ENCODE results near the gene CNR1.

CNR1 gene

GRCh38 chr6:88143421-88144157, 22.6 kb downstream of the CNR1 start:
- no peak for DNase-seq (ENCODE audit: low read depth in 2 of 2)

- DNase-seq (ENCODE audit: low read depth in 2 of 2): no peak
Measured at GRCh38 chr6:88142297-88142668, 23.9 kb downstream of the CNR1 start.

- DNase-seq (ENCODE audit: low read depth in 2 of 2): no peak
Measured at GRCh38 chr6:88141561-88142296, 24.4 kb downstream of the CNR1 start.

GRCh38 chr6:88137915-88138314, 28.2 kb downstream of the CNR1 start:
- no peak for DNase-seq (ENCODE audit: low read depth in 2 of 2)

- no peak for DNase-seq (ENCODE audit: low read depth in 2 of 2)
Measured at GRCh38 chr6:88135578-88136114, 30.5 kb downstream of the CNR1 start.

DNA sequence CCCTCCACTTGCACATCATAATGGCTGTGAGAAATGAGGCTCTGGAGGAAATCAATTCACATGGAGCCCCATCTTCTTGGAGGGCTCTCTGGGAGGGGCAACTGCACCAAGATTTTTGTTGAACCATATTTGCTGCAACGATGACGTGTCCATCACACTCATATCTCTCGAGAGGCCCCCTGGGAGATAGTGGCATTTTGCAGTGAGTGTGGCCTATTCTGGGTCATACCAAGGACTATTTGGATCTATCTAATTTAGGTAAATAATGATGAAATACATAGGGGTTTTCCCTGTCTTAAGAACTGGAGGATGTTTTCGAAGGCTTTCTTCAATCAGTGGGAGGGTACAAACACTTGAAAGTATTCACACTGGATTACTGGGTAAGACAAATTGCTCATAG, 31.6 kb downstream of the CNR1 start:
- no peak for DNase-seq (ENCODE audit: low read depth in 2 of 2)

GRCh38 chr6:88133718-88134117, 32.4 kb downstream of the CNR1 start:
- no peak for DNase-seq (ENCODE audit: low read depth in 2 of 2)

- no peak for DNase-seq (ENCODE audit: low read depth in 2 of 2)
Measured at GRCh38 chr6:88124925-88125557, 41.1 kb downstream of the CNR1 start.

DNA sequence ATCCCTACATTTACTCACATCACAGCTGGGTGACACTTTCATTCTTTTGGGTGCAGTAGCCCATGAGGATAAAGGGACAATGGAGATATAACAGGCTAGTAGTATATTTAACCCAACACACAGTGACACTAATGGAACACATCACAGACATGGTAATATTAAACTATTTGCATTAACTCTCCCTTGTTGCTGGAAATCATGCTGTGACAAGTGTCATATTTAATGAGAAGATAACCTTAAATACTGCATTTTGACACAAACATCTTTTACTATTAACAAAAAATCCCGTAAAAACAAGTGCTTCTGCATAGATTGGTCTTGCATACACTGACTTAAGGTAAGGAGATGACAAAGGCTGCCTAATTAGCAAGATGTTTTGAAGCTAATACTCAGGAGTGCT, 45.5 kb downstream of the CNR1 start:
- no peak for DNase-seq (ENCODE audit: low read depth in 2 of 2)

GRCh38 chr6:88119769-88120168, 46.4 kb downstream of the CNR1 start:
- DNase-seq (ENCODE audit: low read depth in 2 of 2): no peak

- no peak for DNase-seq (ENCODE audit: low read depth in 2 of 2)
Measured at GRCh38 chr6:88116276-88116675, 49.9 kb downstream of the CNR1 start.

- DNase-seq (ENCODE audit: low read depth in 2 of 2): no peak
Measured at GRCh38 chr6:88115307-88115706, 50.8 kb downstream of the CNR1 start.

DNA sequence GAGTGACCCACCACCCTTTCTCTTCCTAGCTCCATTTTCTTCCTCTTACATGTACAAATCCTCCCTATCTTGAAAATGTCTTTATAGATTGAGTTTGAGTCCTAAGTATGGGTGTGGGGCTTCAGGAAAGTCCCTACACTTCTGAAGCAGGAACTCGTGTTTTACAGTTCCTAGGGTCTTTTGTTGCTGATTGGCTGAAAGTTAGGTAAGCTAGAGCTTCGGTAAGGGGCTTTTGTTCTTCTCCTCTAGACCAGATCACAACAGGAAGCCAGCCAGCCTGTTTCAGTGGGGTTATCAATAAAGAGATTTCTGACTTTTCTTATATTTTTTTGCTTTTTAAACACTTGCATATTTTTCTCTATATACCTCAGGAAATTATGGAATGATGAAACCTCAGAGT, 51.3 kb downstream of the CNR1 start:
- no peak for DNase-seq (ENCODE audit: low read depth in 2 of 2)

GRCh38 chr6:88111991-88112390, 54.2 kb downstream of the CNR1 start:
- DNase-seq (ENCODE audit: low read depth in 2 of 2): no peak

DNA sequence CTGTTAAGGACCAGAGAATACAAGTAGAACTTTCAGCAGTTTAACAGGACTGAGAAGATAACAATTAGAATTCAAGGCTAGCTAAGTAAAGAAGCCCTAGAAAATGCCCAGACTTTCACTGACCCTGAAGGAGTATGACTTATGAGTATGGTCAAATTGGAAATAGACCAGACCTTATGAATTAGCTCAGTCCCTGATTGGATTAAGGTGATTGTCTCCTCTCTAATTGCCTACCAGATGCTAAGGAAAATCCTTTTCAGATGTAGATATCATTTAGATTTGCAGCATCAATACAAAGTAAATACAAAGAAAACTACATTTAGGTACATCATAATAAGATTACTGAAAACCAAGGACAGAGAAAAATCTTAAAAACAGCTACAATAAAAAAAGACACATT, 58.9 kb downstream of the CNR1 start:
- DNase-seq (ENCODE audit: low read depth in 2 of 2): no peak

DNA sequence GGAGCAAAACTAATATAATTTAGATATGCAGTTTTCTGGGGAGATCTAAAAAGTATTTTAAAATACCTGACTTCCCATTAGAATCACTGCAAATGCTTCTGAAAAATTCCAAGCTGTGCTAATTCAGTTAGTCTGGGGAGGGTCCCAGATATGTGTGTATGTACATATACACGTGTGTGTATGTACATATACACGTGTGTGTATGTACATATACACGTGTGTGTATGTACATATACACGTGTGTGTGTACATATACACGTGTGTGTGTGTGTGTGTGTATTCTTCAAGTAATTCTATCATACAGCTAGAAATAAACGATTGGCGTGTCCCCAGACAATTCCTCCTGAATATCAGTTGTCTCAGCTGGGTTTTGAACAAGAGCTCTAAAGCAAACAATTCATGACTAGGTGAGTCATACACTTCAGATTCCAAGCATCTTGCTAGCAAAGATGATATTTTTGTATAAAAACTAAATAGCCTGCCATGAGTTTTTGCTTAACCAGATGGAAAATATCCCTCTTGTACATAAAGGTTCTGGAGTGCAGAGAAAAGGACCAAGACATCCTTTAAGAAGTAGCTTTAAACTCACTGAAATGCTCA, 60.3 kb downstream of the CNR1 start:
- DNase-seq (ENCODE audit: low read depth in 2 of 2): no peak
